DND-41 (cell line): Measurements from ENCODE around the gene CRYBA2.
A peak's percentile ranks its signal among the peaks of the same experiment; 100 is the strongest.

Experiments
- ATAC-seq: fragments of 200-7000 bp; cut with Tn5 transposase; 3 replicates; pipeline ENCODE4 v1.9.1; 2021; ENCODE audit warnings: low read depth; ENCODE audit not compliant: insufficient read depth
- DNase-seq: peaks from one replicate; pipeline ENCODE4 v3.0.0-alpha.2; 2020
- H2AFZ ChIP-seq: 2 replicates; pipeline ENCODE4 v1.6.0; 2012; ENCODE audit warnings: low read depth, low read length
- H3K27ac ChIP-seq: 2 replicates; pipeline ENCODE4 v1.5.1; 2012; ENCODE audit warnings: low read length, inconsistent platforms
- H3K27me3 ChIP-seq: fragments of 200-600 bp; sonication (generic); 2 replicates; pipeline ENCODE4 v1.6.0; 2012; ENCODE audit warnings: low read length, mild to moderate bottlenecking, inconsistent platforms; ENCODE audit not compliant: insufficient read depth, poor library complexity
- H3K36me3 ChIP-seq: 2 replicates; pipeline ENCODE4 v1.5.1; 2012; ENCODE audit warnings: low read length, inconsistent platforms; ENCODE audit not compliant: insufficient read depth
- H3K4me1 ChIP-seq: 2 replicates; pipeline ENCODE4 v1.5.1; 2012; ENCODE audit warnings: mild to moderate bottlenecking, low read length; ENCODE audit not compliant: insufficient read depth
- H3K4me2 ChIP-seq: 2 replicates; pipeline ENCODE4 v1.6.0; 2012; ENCODE audit warnings: mild to moderate bottlenecking, moderate library complexity, low read length, inconsistent platforms; ENCODE audit not compliant: insufficient read depth
- H3K4me3 ChIP-seq, 2 experiments: fragments of 200-600 bp in 1 of 2; shearing (Covaris generic) in 1 of 2; 2 replicates each; pipeline ENCODE4 v1.5.1; 2012 to 2016; ENCODE audit warnings: inconsistent platforms in 2 of 2, low read length in 2 of 2, mild to moderate bottlenecking in 2 of 2, low read depth in 1 of 2, moderate library complexity in 1 of 2
- H3K79me2 ChIP-seq: 2 replicates; pipeline ENCODE4 v1.6.0; 2012; ENCODE audit warnings: low read length, inconsistent platforms; ENCODE audit not compliant: insufficient read depth
- H3K9ac ChIP-seq: 2 replicates; pipeline ENCODE4 v1.6.0; 2012; ENCODE audit warnings: low read depth, mild to moderate bottlenecking, inconsistent platforms, low read length, moderate library complexity
- H3K9me3 ChIP-seq: 2 replicates; pipeline ENCODE4 v1.5.1; 2012; ENCODE audit warnings: low read length, moderate library complexity, mild to moderate bottlenecking, inconsistent platforms; ENCODE audit not compliant: insufficient read depth, severe bottlenecking
- H4K20me1 ChIP-seq: 2 replicates; pipeline ENCODE4 v1.6.0; 2012; ENCODE audit warnings: low read length; ENCODE audit not compliant: insufficient read depth
- EZH2 ChIP-seq: IDR thresholded peaks from 3 replicates; pipeline ENCODE4 v1.6.1; 2012; ENCODE audit warnings: borderline replicate concordance, low read depth, mild to moderate bottlenecking, moderate library complexity, low read length, inconsistent platforms; ENCODE audit not compliant: severe bottlenecking
- TF ChIP-seq, protein P1 (sequence below): IDR thresholded peaks from 2 replicates; pipeline ENCODE4 v1.5.1; 2012; ENCODE audit warnings: borderline replicate concordance, low read length, moderate library complexity, mild to moderate bottlenecking; ENCODE audit not compliant: poor library complexity, severe bottlenecking; ENCODE audit errors: extremely low read depth

CRYBA2 gene

DNA sequence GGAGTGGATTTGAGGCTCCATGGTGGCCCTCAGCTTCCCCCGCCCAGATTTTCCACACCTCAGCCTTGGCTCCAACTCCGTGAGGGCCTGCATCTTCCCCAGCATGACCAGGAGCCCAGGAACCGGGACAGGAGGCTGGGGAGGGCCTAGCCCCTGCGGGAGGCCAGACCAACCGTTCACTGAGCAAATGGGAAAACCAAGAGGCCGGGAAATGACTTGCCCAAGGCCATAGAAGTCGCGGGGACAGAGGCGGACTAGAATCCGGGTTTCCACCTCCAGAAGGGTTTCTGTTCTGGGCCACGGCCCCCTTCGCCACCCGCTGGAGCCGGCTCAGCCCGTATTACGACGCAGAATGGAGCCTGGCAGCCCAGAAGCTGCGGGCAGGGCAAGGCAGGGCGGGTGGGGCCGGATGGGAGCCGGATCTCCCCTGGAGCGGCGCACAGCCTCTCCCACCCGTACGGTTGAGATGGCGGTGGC lies 7.9 kb upstream of the CRYBA2 start:
- Histone ChIP-seq H3K4me2 (no peak overlapping the region), H3K4me1 (peaks cover 4% of the 10 kb centered on the region; the same call in 1 of the 2 replicates), H2AFZ (no peak overlapping the region), H3K9me3 (no peaks in the 10 kb centered on the region), H3K27me3 (peaks cover 6% of the 10 kb centered on the region), H4K20me1 (peaks cover 5% of the 10 kb centered on the region), H3K79me2 (no peaks in the 10 kb centered on the region), H3K36me3 (no peaks in the 10 kb centered on the region), H3K27ac (no peak overlapping the region), H3K9ac (no peak overlapping the region), H3K4me3 (no peak overlapping the region)
- no peak for ATAC-seq
- no peak for DNase-seq
- TF ChIP-seq, protein P1, sequence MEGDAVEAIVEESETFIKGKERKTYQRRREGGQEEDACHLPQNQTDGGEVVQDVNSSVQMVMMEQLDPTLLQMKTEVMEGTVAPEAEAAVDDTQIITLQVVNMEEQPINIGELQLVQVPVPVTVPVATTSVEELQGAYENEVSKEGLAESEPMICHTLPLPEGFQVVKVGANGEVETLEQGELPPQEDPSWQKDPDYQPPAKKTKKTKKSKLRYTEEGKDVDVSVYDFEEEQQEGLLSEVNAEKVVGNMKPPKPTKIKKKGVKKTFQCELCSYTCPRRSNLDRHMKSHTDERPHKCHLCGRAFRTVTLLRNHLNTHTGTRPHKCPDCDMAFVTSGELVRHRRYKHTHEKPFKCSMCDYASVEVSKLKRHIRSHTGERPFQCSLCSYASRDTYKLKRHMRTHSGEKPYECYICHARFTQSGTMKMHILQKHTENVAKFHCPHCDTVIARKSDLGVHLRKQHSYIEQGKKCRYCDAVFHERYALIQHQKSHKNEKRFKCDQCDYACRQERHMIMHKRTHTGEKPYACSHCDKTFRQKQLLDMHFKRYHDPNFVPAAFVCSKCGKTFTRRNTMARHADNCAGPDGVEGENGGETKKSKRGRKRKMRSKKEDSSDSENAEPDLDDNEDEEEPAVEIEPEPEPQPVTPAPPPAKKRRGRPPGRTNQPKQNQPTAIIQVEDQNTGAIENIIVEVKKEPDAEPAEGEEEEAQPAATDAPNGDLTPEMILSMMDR: no peak
- no peak for TF ChIP-seq EZH2

DNA sequence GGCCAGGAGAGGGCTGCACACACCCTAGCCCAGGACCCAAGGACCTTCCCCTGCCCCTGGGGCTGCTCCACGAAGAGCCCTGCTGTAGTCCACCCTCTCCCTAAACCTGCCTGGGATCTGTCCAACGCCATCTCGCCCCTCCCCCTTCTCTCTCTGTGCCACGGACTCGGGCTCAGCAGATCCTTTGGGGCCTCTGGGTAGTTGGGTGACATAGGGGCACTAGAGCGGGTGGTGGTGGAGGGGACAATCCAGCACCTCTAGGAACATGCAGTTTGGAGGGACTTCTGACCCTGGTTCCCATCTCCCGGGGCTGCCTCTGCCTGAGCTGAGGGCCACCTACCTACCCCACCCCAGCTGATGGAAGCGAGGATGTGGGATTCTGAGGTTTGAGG lies 7.3 kb upstream of the CRYBA2 start:
- no peak for TF ChIP-seq EZH2
- TF ChIP-seq, protein P1: no peak
- no peak for DNase-seq
- Histone ChIP-seq H3K9me3 (no peaks in the 10 kb centered on the region), H3K4me3 (no peak overlapping the region), H3K4me1 (peaks cover 4% of the 10 kb centered on the region; the same call in 1 of the 2 replicates), H3K27ac (no peak overlapping the region), H4K20me1 (peaks cover 9% of the 10 kb centered on the region), H3K79me2 (no peaks in the 10 kb centered on the region), H3K36me3 (no peaks in the 10 kb centered on the region), H3K27me3 (peaks cover 11% of the 10 kb centered on the region), H3K4me2 (no peak overlapping the region), H3K9ac (no peak overlapping the region), H2AFZ (no peak overlapping the region)
- no peak for ATAC-seq

DNA sequence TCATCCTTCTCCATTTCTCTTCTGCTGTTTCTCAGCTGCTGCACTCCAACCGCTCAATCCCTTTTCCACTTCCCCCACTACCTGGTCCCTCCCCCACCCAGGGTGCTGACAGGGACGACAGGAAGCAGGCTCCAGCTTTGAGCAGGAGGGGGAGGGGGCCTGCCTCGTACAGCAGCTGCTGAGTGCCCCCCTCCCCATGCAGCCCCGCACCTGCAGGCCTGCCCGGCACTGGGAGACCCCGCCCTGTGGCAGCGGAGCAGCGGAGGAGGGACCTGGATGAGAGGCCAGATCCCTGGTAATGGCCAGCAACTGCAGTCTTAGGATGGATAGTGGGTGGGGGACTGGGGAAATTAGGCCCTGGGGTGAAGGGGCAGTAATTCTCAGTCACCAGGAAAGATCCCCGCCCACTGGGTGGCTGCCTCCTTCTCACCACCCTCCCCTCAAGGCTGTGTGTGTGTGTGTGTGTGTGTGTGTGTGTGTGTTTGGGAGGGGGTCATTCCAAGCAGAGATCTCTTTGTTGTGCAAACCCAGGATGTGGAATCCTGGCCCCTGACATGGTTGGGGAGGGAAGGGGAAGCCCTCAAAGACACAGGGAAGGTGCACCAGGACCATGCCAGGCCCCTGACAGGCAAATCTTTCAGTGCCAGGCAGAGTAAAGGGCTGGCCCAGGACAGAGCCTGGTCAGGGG lies 6.8 kb upstream of the CRYBA2 start:
- H4K20me1 ChIP-seq: peaks cover 9% of the 10 kb centered on the region
- H3K27ac ChIP-seq: no peak overlapping the region
- TF ChIP-seq, protein P1: no peak
- TF ChIP-seq EZH2: no peak
- H3K4me3 ChIP-seq: no peak overlapping the region
- H3K9ac ChIP-seq: no peak overlapping the region
- no peak overlapping the region for H3K4me2 ChIP-seq
- H3K79me2 ChIP-seq: no peaks in the 10 kb centered on the region
- DNase-seq (peak; percentile 44), ATAC-seq (peak; percentile 40; the same call in 1 of the 3 replicates)
- H2AFZ ChIP-seq: no peak overlapping the region
- H3K4me1 ChIP-seq: peaks cover 4% of the 10 kb centered on the region; the same call in 1 of the 2 replicates
- H3K9me3 ChIP-seq: no peaks in the 10 kb centered on the region
- H3K27me3 ChIP-seq: peaks cover 13% of the 10 kb centered on the region
- H3K36me3 ChIP-seq: no peaks in the 10 kb centered on the region
